GM19193 (cell line): Measurements from ENCODE around the gene RAB7A.

Source experiments
- POLR2A ChIP-seq: IDR thresholded peaks from 4 replicates; pipeline ENCODE4 v1.6.1; 2011; ENCODE audit not compliant: insufficient read depth, insufficient read length; ENCODE audit errors: extremely low read depth

Gene RAB7A

DNA sequence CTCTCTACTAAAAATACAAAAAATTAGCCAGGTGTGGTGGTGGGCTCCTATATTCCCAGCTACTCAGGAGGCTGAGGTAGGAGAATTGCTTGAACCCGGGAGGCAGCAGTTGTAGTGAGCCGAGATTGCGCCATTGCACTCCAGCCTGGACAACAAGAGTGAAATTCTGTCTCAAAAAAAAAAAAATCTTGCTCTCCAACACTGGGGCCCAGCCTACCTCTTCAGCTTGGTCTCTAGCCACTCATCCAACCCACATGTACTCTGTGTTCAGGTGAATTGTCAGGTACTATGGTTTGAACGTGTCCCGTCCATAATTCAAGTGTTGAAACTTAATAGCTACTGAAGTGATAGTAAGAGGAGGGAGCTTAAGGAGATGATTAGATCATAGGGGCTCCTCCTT is 22.4 kb upstream of the RAB7A start:
- TF ChIP-seq POLR2A = no peak

DNA sequence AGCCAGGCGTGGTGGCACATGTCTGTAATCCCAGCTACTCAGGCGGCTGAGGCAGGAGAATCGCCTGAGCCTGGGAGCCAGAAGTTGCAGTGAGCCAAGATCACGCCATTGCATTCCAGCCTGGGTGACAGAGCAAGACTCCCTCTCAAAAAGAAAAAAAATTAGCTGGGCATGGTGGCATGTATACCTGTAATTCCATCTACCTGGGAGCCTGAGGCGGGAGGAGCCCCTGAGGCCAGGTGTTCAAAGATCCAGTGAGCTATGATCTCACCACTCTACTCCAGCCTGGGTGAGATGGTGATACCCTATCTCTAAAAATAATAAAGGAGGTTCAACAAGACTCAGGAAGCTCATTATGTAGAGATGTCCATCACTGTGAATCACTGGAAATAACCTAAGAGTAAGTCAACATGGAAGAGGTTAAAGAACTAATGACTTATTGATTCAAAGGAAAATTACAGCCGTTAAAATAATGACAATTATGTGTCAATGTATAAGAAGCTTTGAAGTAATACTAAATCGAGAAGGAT is 19.8 kb upstream of the RAB7A start:
- no peak for TF ChIP-seq POLR2A

DNA sequence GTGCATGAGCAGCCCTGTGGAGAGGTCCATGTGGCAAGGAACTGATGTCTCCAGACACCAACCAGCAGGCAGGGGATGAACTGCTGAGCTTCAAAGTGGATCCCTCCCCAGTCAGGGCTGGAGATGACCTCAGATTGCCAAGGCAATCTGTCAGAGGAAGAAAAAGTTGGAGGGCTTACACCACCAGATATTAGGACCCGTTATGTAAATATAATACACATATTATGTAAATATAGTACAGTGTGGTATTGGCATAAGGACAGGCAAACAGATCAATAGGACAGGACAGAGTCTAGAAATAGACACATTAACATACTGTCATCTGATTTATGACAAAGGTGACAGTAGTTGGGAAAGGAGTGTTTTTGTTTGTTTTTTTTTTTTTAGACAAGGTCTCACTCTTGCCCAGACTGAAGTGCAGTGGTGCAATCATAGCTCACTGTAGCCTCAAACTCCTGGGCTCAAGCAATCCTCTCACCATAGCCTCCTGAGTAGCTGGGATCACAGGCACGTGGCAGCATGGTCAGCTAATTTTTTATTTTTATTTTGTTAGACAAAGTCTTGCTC is 18.0 kb upstream of the RAB7A start:
- no peak for TF ChIP-seq POLR2A

DNA sequence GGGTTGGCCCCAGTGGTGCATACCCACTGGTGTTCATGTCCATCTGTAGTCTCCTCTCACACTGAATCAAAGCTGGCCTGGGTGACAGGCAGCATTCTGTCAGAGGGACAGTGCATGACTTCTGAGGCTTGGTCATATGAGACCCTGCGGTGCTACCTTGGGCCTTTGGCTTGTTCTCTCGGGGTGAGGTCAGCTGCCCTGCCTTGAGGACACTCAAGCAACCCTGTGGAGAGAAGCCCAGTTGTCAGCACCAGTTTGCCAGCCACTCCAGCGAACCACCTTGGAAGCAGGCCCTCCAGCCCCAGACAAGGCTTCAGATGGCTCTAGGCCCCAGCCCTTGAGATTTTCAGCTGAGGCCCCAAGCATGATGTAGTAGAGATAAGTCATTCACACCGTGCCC is 16.9 kb upstream of the RAB7A start:
- TF ChIP-seq POLR2A = no peak

DNA sequence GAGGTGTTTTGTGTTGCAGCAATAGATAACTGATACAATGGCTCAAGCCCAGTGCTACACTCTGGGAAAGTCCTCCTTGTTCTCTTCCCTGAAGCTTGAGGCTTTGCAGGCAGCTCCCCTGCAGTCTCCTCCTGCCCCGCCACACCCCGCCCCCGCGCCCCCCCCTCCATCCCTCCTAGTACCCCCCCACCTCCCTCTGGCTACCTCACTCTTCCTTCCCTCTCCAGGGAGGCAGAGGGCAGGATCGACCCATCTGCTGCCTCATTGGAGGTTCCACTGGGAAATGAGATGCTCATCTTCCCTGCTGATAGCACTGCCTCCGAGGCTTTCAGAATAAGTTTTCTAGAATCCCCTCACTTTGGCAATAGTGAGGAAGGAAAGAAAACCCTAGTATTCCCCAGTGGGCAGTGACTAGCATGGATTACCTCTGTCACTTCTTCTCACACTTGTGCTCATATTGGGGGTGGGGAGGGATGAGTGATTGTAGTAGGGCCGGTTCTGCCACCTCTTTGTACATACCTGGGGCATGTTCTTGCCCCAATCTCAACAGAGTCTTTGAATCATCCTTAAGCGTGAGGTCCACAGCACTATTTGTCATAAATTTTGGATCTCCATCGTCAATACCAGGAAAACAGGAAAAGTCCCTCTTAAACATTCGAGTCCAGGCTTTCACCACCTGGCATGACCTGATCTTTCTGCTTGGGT is 16.3 kb upstream of the RAB7A start:
- no peak for TF ChIP-seq POLR2A

DNA sequence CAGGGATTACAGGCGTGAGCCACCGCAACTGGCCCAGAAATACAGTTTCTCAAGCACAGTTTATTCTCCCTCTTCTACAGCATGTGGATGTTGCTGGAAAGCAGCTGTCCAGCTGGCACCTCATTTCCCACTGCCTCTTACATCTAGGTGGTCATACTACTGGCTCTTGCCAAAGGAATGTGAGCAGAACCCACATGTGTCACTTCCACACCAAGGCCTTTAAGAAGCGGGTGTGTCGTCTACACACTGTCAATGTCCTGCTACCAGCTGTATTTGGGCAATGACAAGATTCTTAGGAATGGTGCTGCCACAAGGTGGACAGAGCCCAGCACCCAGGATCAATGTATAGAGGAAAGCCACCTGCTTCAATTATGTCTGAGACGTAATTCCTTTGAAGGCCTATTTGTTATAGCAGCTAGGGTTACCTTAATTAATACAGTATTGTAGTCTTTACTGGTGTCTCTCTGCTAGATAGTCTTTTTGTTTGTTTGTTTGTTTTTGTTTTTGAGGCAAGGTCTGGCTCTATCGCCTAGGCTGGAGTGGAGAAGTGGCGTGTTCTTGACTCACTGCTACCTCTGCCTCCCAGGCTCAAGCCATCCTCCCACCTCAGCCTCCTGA is 15.1 kb upstream of the RAB7A start:
- no peak for TF ChIP-seq POLR2A

DNA sequence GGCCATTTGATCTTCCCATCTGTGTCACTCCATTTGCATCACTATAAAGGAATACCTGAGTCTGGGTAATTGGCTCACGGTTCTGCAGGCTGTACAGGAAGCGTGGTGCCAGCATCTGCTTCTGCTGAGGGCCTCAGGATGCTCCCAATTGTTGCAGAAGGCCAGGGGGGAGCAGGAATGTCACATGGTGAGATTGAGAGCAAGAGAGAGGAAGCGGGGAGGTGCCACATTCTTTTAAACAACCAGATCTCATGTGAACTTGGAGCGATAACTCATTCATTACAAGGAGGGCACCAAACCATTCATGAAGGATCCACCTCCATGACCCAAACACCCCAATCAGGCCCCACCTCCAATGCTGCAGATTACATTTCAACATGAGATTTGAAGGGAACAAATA is 13.1 kb upstream of the RAB7A start:
- no peak for TF ChIP-seq POLR2A

DNA sequence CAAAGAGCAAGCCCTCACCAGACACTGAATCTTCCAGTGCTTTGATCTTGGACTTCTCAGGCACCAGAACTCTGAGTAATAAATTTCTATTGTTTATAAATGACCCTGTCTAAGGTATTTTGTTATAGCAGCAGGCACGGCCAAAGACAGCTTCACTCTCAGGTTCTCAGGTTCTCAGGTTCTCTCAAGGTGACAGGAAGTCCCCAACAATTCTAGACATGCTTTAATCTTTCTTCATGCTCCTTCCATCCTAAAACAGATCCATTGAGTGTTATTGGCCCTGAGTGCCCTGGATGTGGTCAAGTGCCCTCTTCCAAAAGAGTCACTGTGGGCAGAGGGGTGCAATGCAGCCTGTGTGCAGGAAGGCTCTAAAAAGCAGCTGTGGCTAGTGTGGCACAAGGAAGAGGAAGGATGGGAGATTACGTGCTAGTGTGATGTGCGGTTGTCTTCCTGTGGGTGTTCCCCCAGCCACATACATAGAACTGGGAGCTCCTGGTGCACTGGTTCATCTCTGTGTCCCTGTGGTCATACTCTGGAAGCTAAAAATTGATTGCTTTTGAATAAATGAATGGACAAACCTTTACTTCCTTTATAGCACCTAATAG is 11.0 kb upstream of the RAB7A start:
- no peak for TF ChIP-seq POLR2A

DNA sequence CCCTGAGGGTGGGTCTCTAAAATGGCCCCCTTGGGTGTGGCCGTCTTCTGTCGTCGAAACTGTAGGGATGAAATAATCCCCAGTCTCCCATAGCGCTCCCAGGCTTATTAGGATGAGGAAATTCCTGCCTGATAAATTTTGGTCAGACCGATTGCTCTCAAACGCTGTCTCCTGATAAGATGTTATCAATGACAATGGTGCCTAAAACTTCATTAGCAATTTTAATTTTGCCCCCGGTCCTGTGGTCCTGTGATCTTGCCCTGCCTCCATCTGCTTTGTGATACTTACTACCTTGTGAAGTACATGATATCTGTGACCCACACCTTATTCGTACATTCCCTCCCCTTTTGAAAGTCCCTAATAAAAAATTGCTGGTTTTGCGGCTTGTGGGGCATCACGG is 5.1 kb upstream of the RAB7A start:
- no peak for TF ChIP-seq POLR2A

DNA sequence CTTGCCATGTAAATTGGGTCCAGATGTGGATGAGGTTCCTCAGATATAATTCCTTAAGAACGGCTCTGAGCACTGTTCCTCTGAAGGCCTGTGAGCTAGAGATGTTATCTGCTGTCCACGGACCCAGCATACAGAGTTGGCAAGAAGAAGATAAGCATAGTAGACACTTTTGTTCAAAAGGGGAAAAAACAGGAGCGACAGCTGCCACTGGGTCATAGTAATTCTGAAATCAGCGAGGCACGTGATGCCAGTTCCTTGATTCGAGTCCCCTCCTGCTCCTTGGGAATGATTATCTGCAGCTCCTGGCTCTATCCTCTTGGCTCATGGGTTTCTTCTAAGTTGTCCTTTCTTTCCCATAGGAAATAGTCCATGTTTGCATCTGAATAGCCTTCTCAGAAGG is 2.5 kb upstream of the RAB7A start:
- TF ChIP-seq POLR2A = no peak

DNA sequence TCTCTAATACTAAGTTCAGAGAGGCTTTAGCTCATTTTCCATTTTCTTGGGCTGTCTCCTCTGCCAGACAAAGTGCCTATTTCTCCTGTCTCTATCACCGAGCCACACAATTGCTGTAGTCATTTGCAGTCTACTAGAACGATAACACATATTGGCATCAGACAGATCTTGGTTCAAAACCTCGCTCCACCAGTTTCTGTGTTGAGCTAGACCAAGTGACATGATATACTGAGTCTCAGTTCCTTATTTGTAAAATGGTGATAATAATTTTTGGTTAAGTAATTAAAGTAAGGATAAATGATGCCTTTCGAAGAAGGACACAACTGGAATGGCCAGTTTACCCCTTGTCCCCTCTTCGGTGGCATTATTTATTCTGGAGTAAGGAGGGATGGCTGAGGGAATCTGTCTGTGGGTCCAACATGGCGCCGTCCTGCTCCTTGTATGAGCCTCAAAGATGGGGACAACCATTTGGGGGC is 398 bp upstream of the RAB7A start:
- TF ChIP-seq POLR2A = no peak

DNA sequence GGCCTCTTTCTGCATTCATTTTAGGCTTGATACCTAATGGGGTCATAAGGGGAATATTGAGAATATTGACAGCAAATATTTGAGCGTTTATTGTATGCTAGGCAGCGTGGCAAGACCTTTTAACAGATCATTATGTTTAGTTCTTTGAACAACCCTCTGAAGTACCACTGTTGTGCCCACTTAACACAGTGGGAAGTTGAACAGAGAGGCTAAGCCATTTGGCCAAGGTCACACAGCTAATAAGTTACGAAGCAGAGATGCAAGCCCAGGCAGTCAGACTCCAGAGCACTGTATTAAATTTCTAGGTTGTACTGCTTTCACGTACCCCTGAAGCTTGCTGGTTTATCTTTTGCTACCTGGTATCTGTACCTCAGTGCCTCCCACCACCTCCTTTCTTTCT is 1.1 kb downstream of the RAB7A start:
- TF ChIP-seq POLR2A = no peak

DNA sequence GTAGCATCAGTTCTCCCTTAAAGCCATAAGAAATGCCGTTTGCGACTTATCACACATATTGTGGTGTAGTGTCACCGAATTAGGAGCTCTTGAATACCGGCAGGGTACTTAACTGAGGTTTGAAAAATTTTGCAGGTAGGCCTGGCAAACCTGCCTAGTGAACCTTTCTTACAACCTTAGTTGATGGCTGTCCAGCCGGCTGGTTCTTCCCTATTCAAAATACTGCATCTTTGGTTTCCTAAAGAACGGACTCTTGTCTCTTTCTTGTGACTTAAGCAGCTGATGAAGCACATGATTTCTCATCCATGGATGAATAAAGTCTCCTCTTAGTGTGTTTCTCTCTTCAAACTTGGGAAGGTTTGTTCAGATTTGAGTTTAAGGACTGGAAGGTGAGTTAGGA is 1.5 kb downstream of the RAB7A start:
- TF ChIP-seq POLR2A = no peak

DNA sequence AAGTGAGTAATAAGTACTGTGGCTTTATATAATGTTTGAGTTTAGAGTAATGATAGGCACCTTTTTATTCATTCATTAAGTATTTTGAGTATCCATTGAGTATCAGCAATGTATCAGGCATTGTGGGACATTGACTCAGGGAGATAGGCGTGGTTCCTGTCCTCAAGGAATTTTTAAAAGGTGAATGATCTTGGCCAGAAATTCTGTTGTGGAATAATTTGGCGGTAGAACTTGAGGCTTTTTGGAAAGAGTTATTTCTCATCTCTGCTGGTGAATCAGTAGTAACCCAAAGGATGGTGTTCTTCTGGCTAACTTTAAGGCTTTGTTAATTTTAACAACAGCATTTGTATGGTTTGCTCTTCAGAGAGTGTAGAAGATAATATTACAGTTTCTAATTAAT is 2.0 kb downstream of the RAB7A start:
- TF ChIP-seq POLR2A = no peak

DNA sequence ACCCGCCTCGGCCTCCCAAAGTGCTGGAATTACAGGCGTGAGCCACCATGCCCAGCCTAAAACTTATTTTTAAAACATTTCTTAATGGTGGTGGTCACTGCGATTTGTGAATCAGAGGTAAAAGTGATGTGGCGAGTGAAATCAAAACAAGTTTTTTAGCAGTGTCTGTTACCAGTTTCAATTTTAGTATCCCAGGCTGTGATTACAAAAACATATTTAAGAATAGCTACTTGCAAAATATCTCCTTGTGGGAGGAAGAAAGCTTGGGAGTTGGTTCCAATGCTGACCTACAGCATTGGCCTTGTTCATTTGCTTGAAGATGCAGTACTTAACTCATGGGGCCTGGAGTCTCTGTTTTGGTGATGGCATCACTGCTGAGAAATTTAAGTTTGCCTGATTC is 4.5 kb downstream of the RAB7A start:
- TF ChIP-seq POLR2A = no peak
